GM19328 (cell line): Measurements from ENCODE around the gene CLBA1.
"Not testable (repeated sequence)": the region's sequence is repeated elsewhere in the genome, so short reads cannot be mapped to it uniquely, and the experiment has no call there.

Source experiments
- ATAC-seq: cut with Tn5 transposase; IDR thresholded peaks from one replicate; pipeline ENCODE4 v1.9.1; 2021; ENCODE audit warnings: mild to moderate bottlenecking, moderate library complexity; ENCODE audit not compliant: unreplicated experiment

Gene CLBA1

GRCh38 chr14:104947881-104948735 is 37.5 kb upstream of the CLBA1 start:
- ATAC-seq = not testable (repeated sequence)

GRCh38 chr14:104948736-104949031 is 36.9 kb upstream of the CLBA1 start:
- no peak for ATAC-seq

- not testable (repeated sequence) for ATAC-seq
These were observed 36.1 kb upstream of the CLBA1 start for GRCh38 chr14:104949406-104949955.

- ATAC-seq = no peak
These were observed 35.6 kb upstream of the CLBA1 start for GRCh38 chr14:104950021-104950420.

GRCh38 chr14:104950701-104951100 is 34.9 kb upstream of the CLBA1 start:
- not testable (repeated sequence) for ATAC-seq

- ATAC-seq = not testable (repeated sequence)
These were observed 33.5 kb upstream of the CLBA1 start for GRCh38 chr14:104951863-104952657.

GRCh38 chr14:104953097-104953496 is 32.5 kb upstream of the CLBA1 start:
- no peak for ATAC-seq

GRCh38 chr14:104953896-104954656 is 31.5 kb upstream of the CLBA1 start:
- ATAC-seq = no peak

GRCh38 chr14:104954746-104955395 is 30.7 kb upstream of the CLBA1 start:
- ATAC-seq = no peak

GRCh38 chr14:104955396-104955770 is 30.2 kb upstream of the CLBA1 start:
- no peak for ATAC-seq

- ATAC-seq = no peak
These were observed 29.2 kb upstream of the CLBA1 start for GRCh38 chr14:104956290-104956890.

GRCh38 chr14:104957146-104958113 is 28.2 kb upstream of the CLBA1 start:
- ATAC-seq = no peak

GRCh38 chr14:104964546-104964945 is 21.0 kb upstream of the CLBA1 start:
- ATAC-seq = no peak

GRCh38 chr14:104965561-104966231 is 19.9 kb upstream of the CLBA1 start:
- ATAC-seq = no peak

GRCh38 chr14:104966261-104966865 is 19.2 kb upstream of the CLBA1 start:
- ATAC-seq = no peak

GRCh38 chr14:104966981-104967385 is 18.6 kb upstream of the CLBA1 start:
- no peak for ATAC-seq

GRCh38 chr14:104967386-104968152 is 18.0 kb upstream of the CLBA1 start:
- no peak for ATAC-seq
